ENCODE data around the gene FAM118B. TPM values are rescaled to one million over a fixed set of nuclear protein-coding genes. Genes with fewer than 3 reads are reported as not detected.

FAM118B gene
- total and polyA plus RNA-seq, 8 donors: 6.9 to 50.7 (median 23.5) TPM

DNA sequence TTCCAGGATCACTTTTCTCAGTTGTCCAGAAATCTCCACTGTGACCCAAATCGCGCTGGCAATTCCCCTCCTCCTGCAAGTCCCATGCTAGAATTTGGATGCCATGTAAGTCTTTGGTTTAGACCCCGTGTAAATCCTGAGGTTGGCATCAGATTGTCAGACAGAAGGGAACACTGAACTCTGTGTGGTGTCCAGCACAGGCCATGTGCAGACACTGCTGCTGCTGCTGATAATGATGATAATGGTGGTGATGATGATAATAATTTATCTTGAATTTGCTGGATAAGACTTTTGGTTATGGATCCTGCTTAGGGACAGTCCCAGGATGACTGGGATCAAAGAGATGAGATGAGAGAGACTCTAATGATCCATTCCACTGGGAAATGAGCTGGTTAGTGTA lies 45.2 kb upstream of the FAM118B start:
- no peaks in the 10 kb centered on the region for H3K36me3 ChIP-seq
- H3K27me3 ChIP-seq: no peaks in the 10 kb centered on the region
- H3K9me3 ChIP-seq: no peaks in the 10 kb centered on the region
- intact Hi-C loops (cut with DNase I; ENCODE audit: low total_unique reads): no loop called here
- H3K27ac ChIP-seq: no peak overlapping the region
- WGBS, 5 donors: 86 to 92% (median 90%) methylated on average over 3 of the region's 3 CpGs
- no peak overlapping the region for H3K4me3 ChIP-seq
- TF ChIP-seq EP300 (IDR thresholded peaks at IDR 0.05): no peak
- TF ChIP-seq, protein P1, sequence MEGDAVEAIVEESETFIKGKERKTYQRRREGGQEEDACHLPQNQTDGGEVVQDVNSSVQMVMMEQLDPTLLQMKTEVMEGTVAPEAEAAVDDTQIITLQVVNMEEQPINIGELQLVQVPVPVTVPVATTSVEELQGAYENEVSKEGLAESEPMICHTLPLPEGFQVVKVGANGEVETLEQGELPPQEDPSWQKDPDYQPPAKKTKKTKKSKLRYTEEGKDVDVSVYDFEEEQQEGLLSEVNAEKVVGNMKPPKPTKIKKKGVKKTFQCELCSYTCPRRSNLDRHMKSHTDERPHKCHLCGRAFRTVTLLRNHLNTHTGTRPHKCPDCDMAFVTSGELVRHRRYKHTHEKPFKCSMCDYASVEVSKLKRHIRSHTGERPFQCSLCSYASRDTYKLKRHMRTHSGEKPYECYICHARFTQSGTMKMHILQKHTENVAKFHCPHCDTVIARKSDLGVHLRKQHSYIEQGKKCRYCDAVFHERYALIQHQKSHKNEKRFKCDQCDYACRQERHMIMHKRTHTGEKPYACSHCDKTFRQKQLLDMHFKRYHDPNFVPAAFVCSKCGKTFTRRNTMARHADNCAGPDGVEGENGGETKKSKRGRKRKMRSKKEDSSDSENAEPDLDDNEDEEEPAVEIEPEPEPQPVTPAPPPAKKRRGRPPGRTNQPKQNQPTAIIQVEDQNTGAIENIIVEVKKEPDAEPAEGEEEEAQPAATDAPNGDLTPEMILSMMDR (IDR thresholded peaks at IDR 0.05): no peak
- TF ChIP-seq POLR2AphosphoS5 (IDR thresholded peaks at IDR 0.05): no peak
- no peak for TF ChIP-seq POLR2A (IDR thresholded peaks at IDR 0.05)
- no peak for DNase-seq
- peaks cover 0 to 27% (median 4%) of the 10 kb centered on the region in 4 donors for H3K4me1 ChIP-seq

DNA sequence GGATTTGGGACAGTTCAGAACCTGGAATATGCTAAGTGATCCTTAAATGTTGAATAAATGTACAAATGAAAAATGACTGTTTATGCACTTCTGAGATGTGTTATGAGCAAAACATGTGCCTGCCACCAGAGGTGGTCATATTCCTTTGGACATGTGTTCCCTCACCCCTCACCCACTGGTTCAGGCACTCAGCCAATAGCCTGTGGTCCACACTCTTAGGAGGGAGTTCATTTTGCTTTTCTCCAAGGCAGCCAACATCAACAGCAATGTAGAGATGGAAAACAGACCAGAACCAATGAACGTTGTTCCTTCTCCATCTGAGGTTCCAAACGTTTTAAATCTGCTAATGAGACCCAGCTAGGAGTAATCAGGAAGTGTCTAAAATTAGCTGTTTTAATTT lies 44.1 kb upstream of the FAM118B start:
- intact Hi-C loops (cut with DNase I; ENCODE audit: low total_unique reads): no loop called here
- peaks cover 0 to 23% (median 4%) of the 10 kb centered on the region in 4 donors for H3K4me1 ChIP-seq
- 32 to 49% (median 42%) methylated on average over 2 of the region's 2 CpGs for WGBS, 5 donors

DNA sequence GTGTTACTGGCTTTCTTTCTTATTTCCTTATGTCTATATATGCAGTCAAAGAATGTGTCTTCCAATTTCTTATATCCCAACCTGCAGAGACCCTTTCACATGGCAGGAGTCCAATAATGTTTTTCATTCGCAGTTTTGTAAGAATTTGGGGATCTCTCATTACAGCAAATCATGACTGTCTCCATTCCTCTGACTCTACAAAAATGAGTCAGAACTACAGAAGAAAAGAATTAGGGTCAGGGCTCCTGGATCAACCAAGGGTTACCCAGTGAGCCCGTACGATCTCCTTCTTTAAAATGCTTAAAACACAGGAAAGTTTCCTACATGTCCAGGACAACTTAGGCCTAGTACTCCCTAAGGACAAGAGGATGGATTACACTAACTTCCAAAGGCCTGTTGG lies 42.3 kb upstream of the FAM118B start:
- H3K27me3 ChIP-seq: no peaks in the 10 kb centered on the region
- no peaks in the 10 kb centered on the region for H3K9me3 ChIP-seq
- H3K4me1 ChIP-seq: peaks cover 0 to 12% (median 0%) of the 10 kb centered on the region in 4 donors
- intact Hi-C loops (cut with DNase I; ENCODE audit: low total_unique reads): no loop called here
- no peak for DNase-seq
- TF ChIP-seq, protein P1 (IDR thresholded peaks at IDR 0.05): no peak
- TF ChIP-seq EP300 (IDR thresholded peaks at IDR 0.05) (no peak), POLR2A (IDR thresholded peaks at IDR 0.05) (no peak), POLR2AphosphoS5 (IDR thresholded peaks at IDR 0.05) (no peak)
- no peak overlapping the region for H3K27ac ChIP-seq
- WGBS, 5 donors: 88 to 96% (median 93%) methylated on average over 3 of the region's 3 CpGs
- no peaks in the 10 kb centered on the region for H3K36me3 ChIP-seq
- no peak overlapping the region for H3K4me3 ChIP-seq

More for the DNA sequence above, 44.1 kb upstream of the FAM118B start:
- Histone ChIP-seq H3K27me3 (no peaks in the 10 kb centered on the region), H3K27ac (no peak overlapping the region), H3K9me3 (no peaks in the 10 kb centered on the region), H3K4me3 (no peak overlapping the region), H3K36me3 (no peaks in the 10 kb centered on the region)
- TF ChIP-seq, protein P1 (IDR thresholded peaks at IDR 0.05): no peak
- TF ChIP-seq EP300 (IDR thresholded peaks at IDR 0.05): no peak
- TF ChIP-seq POLR2A (IDR thresholded peaks at IDR 0.05): no peak
- no peak for TF ChIP-seq POLR2AphosphoS5 (IDR thresholded peaks at IDR 0.05)
- DNase-seq: no peak

DNA sequence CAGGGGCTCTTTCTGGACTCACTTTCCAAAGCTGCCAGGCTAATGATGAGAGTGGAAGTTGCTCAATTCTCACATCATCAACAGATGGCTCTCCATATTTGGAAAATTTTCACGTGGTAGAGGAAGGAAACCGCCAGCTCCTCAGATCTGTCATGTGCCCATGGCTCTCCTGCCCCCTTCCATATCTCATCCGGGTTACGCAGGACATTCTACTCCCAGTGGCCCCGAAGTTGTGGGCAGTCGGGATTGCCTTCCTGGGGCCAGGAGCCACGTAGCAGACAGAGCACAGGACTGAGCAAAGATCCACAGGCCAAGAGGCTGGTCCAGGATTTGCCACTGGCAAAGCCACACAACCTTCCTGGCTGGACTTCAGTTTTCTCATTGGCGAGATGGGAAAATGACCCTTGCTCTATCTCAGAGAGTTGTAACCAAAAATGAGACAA lies 39.0 kb upstream of the FAM118B start:
- Histone ChIP-seq H3K36me3 (no peaks in the 10 kb centered on the region), H3K27me3 (no peaks in the 10 kb centered on the region), H3K4me1 (peaks cover 0 to 6% (median 0%) of the 10 kb centered on the region in 4 donors), H3K4me3 (no peak overlapping the region), H3K9me3 (no peaks in the 10 kb centered on the region), H3K27ac (no peak overlapping the region)
- TF ChIP-seq POLR2A (IDR thresholded peaks at IDR 0.05) (no peak), EP300 (IDR thresholded peaks at IDR 0.05) (no peak), POLR2AphosphoS5 (IDR thresholded peaks at IDR 0.05) (no peak)
- TF ChIP-seq, protein P1 (IDR thresholded peaks at IDR 0.05): no peak
- 62 to 73% (median 71%) methylated on average over 8 of the region's 8 CpGs for WGBS, 5 donors
- no peak for DNase-seq
- intact Hi-C loops (cut with DNase I; ENCODE audit: low total_unique reads): no loop called here

Measured in stomach (tissue), 9 donors.